ENCODE data around the gene ROBO1. TPM values are rescaled to one million over a fixed set of nuclear protein-coding genes. Genes with fewer than 3 reads are reported as not detected.

Gene ROBO1
- total RNA-seq, 1 donor = 34.2 TPM

DNA sequence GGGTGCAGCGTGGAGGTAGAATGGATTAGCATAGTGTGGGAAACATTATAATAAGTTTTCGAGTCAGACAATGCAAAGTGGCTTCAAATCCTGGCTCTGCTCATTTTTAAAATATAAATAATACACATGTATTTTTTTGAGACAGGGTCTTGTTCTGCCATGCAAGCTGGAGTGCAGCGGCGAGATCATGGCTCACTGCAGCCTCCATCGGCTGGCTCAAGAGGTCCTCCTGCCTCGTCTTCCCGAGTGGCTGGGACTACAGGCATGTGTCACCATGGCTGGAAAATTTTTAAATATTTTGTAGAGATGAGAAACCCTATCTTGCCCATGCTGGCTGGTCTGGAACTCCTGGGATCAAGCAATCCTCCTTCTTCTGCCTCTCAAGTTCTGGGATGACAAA lies 194.9 kb downstream of the ROBO1 start:
- no peak for DNase-seq (ENCODE audit: low read depth)
- TF ChIP-seq, protein P1, sequence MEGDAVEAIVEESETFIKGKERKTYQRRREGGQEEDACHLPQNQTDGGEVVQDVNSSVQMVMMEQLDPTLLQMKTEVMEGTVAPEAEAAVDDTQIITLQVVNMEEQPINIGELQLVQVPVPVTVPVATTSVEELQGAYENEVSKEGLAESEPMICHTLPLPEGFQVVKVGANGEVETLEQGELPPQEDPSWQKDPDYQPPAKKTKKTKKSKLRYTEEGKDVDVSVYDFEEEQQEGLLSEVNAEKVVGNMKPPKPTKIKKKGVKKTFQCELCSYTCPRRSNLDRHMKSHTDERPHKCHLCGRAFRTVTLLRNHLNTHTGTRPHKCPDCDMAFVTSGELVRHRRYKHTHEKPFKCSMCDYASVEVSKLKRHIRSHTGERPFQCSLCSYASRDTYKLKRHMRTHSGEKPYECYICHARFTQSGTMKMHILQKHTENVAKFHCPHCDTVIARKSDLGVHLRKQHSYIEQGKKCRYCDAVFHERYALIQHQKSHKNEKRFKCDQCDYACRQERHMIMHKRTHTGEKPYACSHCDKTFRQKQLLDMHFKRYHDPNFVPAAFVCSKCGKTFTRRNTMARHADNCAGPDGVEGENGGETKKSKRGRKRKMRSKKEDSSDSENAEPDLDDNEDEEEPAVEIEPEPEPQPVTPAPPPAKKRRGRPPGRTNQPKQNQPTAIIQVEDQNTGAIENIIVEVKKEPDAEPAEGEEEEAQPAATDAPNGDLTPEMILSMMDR (IDR thresholded peaks at IDR 0.05; ENCODE audit: insufficient read depth, low read length) = no peak
- no peak overlapping the region for H3K4me3 ChIP-seq (ENCODE audit: low read depth, low read length)

DNA sequence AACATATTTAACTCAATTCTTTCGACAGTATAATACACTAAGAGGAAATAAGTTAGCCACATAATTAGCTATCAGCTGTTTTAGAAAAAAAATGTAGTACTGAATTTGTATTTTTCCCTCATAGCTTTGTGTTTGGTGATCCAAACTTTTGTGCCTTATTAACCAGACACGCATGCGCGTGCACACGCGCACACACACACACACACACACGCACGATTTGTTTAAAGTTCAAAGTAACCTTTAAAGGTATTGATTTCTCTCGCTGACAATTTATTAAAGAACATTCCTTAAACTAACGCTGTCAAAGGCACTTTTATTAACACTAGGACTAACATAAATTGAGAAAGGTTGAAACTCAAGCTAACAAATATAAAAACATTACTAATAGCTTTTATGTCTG lies 198.9 kb downstream of the ROBO1 start:
- no peak for DNase-seq (ENCODE audit: low read depth)
- H3K4me3 ChIP-seq (ENCODE audit: low read depth, low read length) = no peak overlapping the region
- TF ChIP-seq, protein P1 (IDR thresholded peaks at IDR 0.05; ENCODE audit: insufficient read depth, low read length) = no peak

DNA sequence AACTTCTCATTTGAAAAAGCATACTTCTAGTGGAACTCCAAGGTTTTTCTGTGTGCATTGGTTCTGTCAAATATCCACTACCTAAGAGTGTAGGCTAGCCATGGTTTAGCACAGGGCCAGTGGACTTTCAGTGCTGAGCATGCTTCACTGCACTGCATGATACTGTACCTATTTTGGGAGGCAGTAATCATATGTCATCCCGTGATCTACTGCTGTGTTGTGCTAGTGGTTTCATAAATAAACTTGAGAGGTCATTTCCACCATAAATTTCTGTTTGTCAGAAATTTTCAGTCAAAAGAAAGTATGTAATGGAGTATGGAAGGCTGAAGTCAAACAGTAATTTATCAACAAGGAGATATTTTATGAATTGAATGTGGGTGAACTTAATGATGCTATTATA lies 203.6 kb downstream of the ROBO1 start:
- TF ChIP-seq, protein P1 (IDR thresholded peaks at IDR 0.05; ENCODE audit: insufficient read depth, low read length) = no peak
- DNase-seq (ENCODE audit: low read depth) = no peak

DNA sequence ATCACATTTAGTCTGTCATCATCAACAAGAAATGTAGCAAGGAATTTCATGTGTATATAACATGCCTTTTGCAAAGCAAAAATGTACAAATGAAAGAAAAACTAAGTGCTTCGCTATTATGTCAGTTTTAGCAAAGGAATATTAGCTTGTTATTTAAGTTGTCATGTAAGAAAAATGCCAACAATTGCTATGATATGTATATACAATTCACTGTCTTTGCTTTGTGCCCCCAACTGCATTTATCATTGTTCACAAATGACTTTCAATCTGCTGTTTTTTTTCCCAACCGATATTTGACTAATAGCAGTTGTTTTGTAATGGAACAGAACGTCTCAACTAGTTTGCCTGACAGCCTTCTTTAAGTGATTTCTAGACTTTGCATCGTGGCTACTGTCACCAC lies 207.1 kb downstream of the ROBO1 start:
- TF ChIP-seq, protein P1 (IDR thresholded peaks at IDR 0.05; ENCODE audit: insufficient read depth, low read length) = no peak

More for the DNA sequence above, 203.6 kb downstream of the ROBO1 start:
- H3K4me3 ChIP-seq (ENCODE audit: low read depth, low read length) = no peak overlapping the region

DNA sequence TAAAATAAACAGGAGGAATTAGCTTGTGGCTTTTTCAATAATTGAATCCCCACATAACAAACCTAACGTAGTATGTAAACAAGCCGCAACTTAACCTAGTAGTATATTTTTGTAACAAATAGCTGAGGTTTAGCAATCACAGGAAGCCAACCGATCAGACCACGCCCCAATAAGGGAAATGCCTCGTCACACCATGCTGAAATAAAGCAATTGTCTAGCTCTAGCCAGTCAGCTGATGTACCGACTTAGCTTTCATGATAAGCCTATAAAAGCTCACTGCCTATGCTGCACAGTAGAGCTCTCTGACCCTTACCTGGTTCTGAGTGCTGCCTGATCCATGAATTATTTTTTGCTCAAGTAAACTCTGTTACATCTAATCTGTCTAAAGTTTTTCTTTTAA lies 208.9 kb downstream of the ROBO1 start:
- DNase-seq (ENCODE audit: low read depth) = no peak
- no peak overlapping the region for H3K4me3 ChIP-seq (ENCODE audit: low read depth, low read length)
- TF ChIP-seq, protein P1 (IDR thresholded peaks at IDR 0.05; ENCODE audit: insufficient read depth, low read length) = no peak

More for the DNA sequence above, 207.1 kb downstream of the ROBO1 start:
- no peak for DNase-seq (ENCODE audit: low read depth)
- no peak overlapping the region for H3K4me3 ChIP-seq (ENCODE audit: low read depth, low read length)

DNA sequence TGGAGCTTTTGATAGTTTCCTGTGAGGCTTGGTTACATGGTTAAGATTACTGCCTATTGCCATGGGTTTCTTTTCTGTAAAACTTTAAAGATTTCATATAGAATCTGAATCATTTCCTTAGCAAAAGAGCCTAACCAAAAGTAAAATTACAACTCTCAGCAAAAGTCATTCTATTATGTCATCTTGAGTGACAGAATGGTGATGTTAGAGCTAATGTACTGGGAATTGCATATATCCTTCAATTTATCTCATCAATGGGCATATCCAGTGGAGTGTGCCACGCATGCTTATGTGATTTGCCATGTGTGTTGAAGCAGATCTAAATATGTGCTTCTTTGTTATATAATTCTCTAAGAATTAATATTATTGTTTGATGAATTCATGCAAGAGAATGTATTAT lies 212.1 kb downstream of the ROBO1 start:
- H3K4me3 ChIP-seq (ENCODE audit: low read depth, low read length) = no peak overlapping the region
- TF ChIP-seq, protein P1 (IDR thresholded peaks at IDR 0.05; ENCODE audit: insufficient read depth, low read length) = no peak
- no peak for DNase-seq (ENCODE audit: low read depth)

DNA sequence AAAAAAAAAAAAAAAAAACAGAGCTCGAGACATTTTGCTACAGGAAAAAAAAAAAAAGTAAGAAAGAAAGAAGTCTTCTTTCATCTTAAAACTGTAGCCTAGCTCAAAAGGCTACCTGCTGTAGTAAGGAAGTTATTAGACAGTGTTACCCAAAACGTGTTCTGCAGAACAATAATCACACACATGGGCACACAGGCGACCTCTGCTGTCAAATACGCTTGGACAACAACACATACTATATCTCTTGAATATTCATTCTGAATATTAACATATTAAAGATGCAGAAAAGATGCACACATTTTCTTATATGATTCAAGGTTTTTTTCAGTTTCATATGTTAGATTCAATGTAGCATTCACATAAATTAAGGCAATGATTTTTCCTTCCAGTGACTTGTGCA lies 215.8 kb downstream of the ROBO1 start:
- no peak overlapping the region for H3K4me3 ChIP-seq (ENCODE audit: low read depth, low read length)
- TF ChIP-seq, protein P1 (IDR thresholded peaks at IDR 0.05; ENCODE audit: insufficient read depth, low read length) = no peak
- no peak for DNase-seq (ENCODE audit: low read depth)
